Mucosa of rectum (tissue), 2 donors: ENCODE data around the gene GLRX2.

Experiments
- H3K27ac ChIP-seq, 2 donors: one replicate each; pipeline ENCODE4 v1.7.0; 2013; ENCODE audit warnings: inconsistent platforms in 2 of 2, low read depth in 2 of 2, low read length in 2 of 2
- H3K27me3 ChIP-seq, 2 donors: one replicate each; pipeline ENCODE4 v1.7.0; 2013; ENCODE audit warnings: low read length in 2 of 2; ENCODE audit not compliant: control insufficient read depth in 2 of 2, insufficient read depth in 2 of 2
- H3K36me3 ChIP-seq, 2 donors: one replicate each; pipeline ENCODE4 v1.7.0; 2013; ENCODE audit warnings: low read length in 2 of 2; ENCODE audit not compliant: control insufficient read depth in 2 of 2, insufficient read depth in 2 of 2
- H3K4me1 ChIP-seq, 2 donors: one replicate each; pipeline ENCODE4 v1.7.0; 2013; ENCODE audit warnings: low read length in 2 of 2, mild to moderate bottlenecking in 1 of 2; ENCODE audit not compliant: control insufficient read depth in 2 of 2, insufficient read depth in 2 of 2
- H3K4me3 ChIP-seq, 2 donors: one replicate each; pipeline ENCODE4 v1.7.0; 2013; ENCODE audit warnings: low read length in 2 of 2
- H3K9ac ChIP-seq, 2 donors: one replicate each; pipeline ENCODE4 v1.7.0; 2013; ENCODE audit warnings: low read length in 2 of 2, low read depth in 1 of 2, mild to moderate bottlenecking in 1 of 2
- H3K9me3 ChIP-seq, 2 donors: one replicate each; pipeline ENCODE4 v1.7.0; 2013; ENCODE audit warnings: low read length in 2 of 2; ENCODE audit not compliant: control insufficient read depth in 2 of 2
- donor health status: healthy.
- donor health status: Normal muscosa, but diverticular disease.

GLRX2 gene

GRCh38 chr1:193111641-193112090, 6.5 kb upstream of the GLRX2 start:
- Histone ChIP-seq H3K27ac (peak overlapping the region in 1 of 2 donors; percentile 21), H3K27me3 (no peaks in the 10 kb centered on the region), H3K9ac (no peak overlapping the region), H3K36me3 (no peaks in the 10 kb centered on the region), H3K9me3 (no peaks in the 10 kb centered on the region), H3K4me3 (no peak overlapping the region), H3K4me1 (no peaks in the 10 kb centered on the region)

GRCh38 chr1:193110864-193111263, 5.7 kb upstream of the GLRX2 start:
- Histone ChIP-seq H3K9me3 (no peaks in the 10 kb centered on the region), H3K36me3 (no peaks in the 10 kb centered on the region), H3K9ac (no peak overlapping the region), H3K4me3 (no peak overlapping the region), H3K4me1 (no peaks in the 10 kb centered on the region), H3K27me3 (no peaks in the 10 kb centered on the region), H3K27ac (no peak overlapping the region)

GRCh38 chr1:193110246-193110645, 5.0 kb upstream of the GLRX2 start:
- no peak overlapping the region for H3K27ac ChIP-seq
- H3K4me3 ChIP-seq: no peak overlapping the region
- H3K9me3 ChIP-seq: no peaks in the 10 kb centered on the region
- H3K9ac ChIP-seq: no peak overlapping the region
- no peaks in the 10 kb centered on the region for H3K36me3 ChIP-seq
- peaks cover 0 to 3% of the 10 kb centered on the region in 2 donors for H3K4me1 ChIP-seq
- H3K27me3 ChIP-seq: no peaks in the 10 kb centered on the region

GRCh38 chr1:193109619-193110018, 4.4 kb upstream of the GLRX2 start:
- Histone ChIP-seq H3K27ac (no peak overlapping the region), H3K27me3 (no peaks in the 10 kb centered on the region), H3K9me3 (no peaks in the 10 kb centered on the region), H3K4me3 (no peak overlapping the region), H3K9ac (no peak overlapping the region), H3K36me3 (no peaks in the 10 kb centered on the region), H3K4me1 (peaks cover under 1 to 3% of the 10 kb centered on the region in 2 donors)

DNA sequence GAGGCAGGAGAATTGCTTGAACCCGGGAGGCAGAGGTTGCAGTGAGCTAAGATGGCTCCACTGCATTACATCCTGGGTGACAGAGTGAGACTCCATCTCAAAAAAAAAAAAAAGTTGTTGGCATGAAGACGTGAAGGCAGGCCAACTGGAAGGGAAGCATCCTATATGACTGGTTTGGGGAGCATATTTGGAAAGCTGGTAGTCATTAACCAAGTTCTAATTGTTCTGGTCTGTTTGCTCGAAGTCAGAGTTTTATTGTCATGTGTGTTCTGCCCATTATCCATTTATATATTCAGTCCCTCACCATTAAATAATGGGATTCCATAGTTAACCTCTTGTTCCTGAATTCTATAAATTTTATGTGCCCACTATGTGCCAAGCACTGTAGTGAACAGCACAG, 3.3 kb upstream of the GLRX2 start:
- Histone ChIP-seq H3K4me1 (peaks cover 6 to 12% of the 10 kb centered on the region in 2 donors), H3K27me3 (no peaks in the 10 kb centered on the region), H3K9ac (no peak overlapping the region), H3K27ac (no peak overlapping the region), H3K4me3 (no peak overlapping the region), H3K9me3 (no peaks in the 10 kb centered on the region), H3K36me3 (no peaks in the 10 kb centered on the region)

DNA sequence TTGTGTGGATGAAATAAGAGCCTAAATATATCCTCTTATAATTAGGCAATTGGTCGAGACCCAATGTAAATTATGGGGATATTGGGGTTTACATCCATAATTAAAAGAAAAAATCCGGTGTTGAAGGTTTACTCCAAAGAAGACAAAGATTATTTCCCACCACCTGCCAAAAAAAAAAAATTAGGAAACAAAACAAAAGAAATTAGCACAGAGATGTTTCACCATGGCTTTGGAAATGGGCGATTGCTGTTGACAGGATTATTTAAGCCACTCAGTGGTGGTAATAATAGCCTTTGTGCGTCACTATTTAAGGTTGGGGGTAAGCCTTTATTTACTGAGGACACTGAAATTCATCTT, 585 bp upstream of the GLRX2 start:
- Histone ChIP-seq H3K9ac (peak overlapping the region; percentile 77 to 88), H3K9me3 (no peaks in the 10 kb centered on the region), H3K4me3 (peak overlapping the region; percentile 91 to 98), H3K27me3 (no peaks in the 10 kb centered on the region), H3K36me3 (no peaks in the 10 kb centered on the region), H3K4me1 (peaks cover 7 to 14% of the 10 kb centered on the region in 2 donors), H3K27ac (peak overlapping the region; percentile 90 to 93)

DNA sequence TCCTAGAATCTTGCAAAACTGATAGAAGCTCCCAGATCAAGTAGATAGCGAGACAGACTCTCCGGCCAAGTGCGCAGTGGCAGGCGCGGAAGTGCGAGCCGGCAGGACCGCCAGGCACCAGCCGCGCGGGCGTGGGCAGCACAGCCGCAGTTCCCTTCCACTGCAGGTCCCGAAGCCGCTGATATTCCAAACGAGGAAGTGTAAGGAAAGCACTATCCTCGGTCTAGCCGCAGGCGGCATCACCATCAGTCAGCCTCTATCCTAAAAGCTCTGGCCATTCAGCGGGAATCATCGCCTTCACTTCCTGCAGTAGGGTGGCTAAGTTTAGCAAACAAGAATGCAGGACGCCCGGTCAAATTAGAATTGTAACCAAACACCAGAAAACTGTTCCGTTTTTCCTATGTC, 710 bp downstream of the GLRX2 start:
- Histone ChIP-seq H3K27ac (peak overlapping the region; percentile 90 to 93), H3K9ac (peak overlapping the region; percentile 88 to 91), H3K9me3 (no peaks in the 10 kb centered on the region), H3K4me1 (peaks cover 7 to 14% of the 10 kb centered on the region in 2 donors), H3K27me3 (no peaks in the 10 kb centered on the region), H3K36me3 (peaks cover 10 to 11% of the 10 kb centered on the region in 2 donors), H3K4me3 (peak overlapping the region; percentile 91 to 98)

DNA sequence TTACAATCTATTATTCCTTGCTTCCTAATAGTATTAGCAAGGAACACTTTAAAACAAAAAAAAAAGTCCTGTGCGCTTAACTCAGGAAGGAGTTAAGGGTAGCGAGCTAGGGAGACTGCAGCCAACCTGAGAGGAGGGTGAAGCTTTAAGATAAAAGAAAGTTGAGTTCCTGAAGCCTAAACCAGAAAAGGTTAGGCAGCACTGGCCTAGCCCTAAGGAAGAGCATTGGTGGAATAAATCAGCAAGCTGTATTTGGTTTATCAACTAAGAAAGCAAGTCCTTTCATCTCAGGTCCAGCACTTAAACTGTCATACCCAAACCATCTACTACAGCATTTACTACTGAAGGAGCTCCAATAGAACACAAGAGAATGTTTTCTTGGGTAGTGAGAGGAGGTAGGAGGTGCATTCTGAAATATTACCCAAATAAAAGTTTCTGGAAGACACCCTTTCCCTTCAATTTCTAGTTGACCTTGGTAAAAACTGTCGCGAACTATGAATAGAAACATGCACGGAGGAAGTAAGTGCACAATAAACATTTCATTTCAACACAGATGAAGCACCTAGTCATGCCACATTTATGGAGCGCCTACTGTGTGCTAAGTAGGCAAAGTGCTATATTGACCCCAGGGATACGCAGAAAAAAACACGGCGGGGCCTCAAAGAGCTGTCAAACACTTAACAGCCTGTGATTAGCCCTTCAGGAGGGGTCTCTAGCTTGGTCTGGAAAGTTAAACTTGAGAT, 1.3 kb downstream of the GLRX2 start:
- H3K4me1 ChIP-seq: peaks cover 7 to 14% of the 10 kb centered on the region in 2 donors

GRCh38 chr1:193102662-193103061, 2.6 kb downstream of the GLRX2 start:
- Histone ChIP-seq H3K27me3 (no peaks in the 10 kb centered on the region), H3K4me3 (no peak overlapping the region), H3K27ac (no peak overlapping the region), H3K9me3 (no peaks in the 10 kb centered on the region), H3K9ac (no peak overlapping the region), H3K36me3 (peaks cover 17 to 19% of the 10 kb centered on the region in 2 donors), H3K4me1 (peaks cover 7 to 14% of the 10 kb centered on the region in 2 donors)

More for the DNA sequence above, 1.3 kb downstream of the GLRX2 start:
- H3K27ac ChIP-seq: peak overlapping the region; percentile 90 to 93
- H3K27me3 ChIP-seq: no peaks in the 10 kb centered on the region
- peaks cover 14 to 15% of the 10 kb centered on the region in 2 donors for H3K36me3 ChIP-seq
- H3K9me3 ChIP-seq: no peaks in the 10 kb centered on the region
- H3K4me3 ChIP-seq: peak overlapping the region; percentile 91 to 98
- H3K9ac ChIP-seq: peak overlapping the region; percentile 88 to 91

DNA sequence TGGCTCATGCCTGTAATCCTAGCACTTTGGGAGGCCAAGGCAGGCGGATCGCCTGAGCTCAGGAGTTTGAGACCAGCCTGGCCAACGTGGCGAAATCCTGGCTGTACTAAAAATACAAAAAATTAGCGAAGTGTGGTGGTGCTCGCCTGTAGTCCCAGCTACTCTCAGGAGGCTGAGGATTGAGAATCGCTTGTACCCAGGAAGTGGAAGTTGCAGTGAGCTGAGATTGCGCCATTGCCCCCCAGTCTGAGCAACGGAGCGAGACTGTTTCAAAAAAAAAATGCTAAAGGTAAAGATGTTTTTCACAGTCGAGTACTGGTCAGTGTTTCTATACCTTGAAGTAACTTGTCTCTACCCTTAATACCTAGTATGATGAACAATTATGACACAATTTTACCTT, 11.1 kb downstream of the GLRX2 start:
- Histone ChIP-seq H3K27ac (no peak overlapping the region), H3K4me3 (no peak overlapping the region), H3K4me1 (no peaks in the 10 kb centered on the region), H3K27me3 (no peaks in the 10 kb centered on the region), H3K36me3 (peaks cover 28 to 33% of the 10 kb centered on the region in 2 donors), H3K9me3 (no peaks in the 10 kb centered on the region), H3K9ac (no peak overlapping the region)
